NCI-H1092 treated with DMSO at 0.1 percent for 48 hours (cell line): ENCODE measurements around the gene HOXD3.

ENCODE experiments used
- DNase-seq: peaks from one replicate; lab custom pipeline; 2025; lab: John Stamatoyannopoulos, UW

The HOXD3 gene

DNA sequence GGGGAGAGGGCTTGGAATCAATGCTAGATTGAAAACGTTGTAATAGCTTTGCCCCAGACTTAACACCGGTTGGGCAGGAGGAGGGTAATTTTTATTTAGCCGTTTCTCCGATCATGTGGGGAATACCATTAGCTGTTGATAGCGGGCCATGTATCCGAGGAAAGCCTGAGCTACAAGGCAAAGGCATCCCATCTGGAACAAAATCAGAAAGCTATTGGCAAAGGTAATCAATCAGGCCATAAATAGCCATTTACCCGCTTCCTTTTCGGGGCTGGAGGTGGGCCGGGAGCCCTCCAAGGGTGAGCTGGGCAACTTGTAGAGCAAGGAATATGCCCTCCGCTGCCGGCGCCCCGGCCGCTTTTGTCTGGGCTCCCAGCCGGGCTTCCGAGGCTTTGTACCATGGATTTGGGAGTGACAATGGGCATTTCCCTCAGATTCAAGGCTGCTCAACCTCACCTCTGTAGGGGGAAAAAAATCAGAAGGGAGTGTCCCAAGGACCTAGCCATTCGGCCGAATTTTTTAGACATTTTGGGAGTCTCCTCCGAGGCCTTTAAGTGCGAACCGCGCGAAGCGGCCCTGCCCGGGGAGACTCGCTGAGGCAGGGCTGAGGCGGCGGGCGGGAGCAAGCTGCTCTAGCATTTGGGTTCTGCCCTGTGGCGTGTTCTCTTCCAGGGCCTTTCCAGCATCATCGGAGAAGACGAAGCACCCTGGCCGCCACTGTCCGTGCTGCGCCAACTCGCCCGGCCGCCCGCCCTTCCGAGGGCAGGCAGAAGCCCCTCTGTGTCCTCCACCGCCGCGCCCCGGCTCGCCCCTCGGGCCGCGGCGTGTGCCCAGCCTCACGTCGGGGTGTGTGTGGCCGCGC lies 35.7 kb upstream of the HOXD3 start:
- DNase-seq: no peak

DNA sequence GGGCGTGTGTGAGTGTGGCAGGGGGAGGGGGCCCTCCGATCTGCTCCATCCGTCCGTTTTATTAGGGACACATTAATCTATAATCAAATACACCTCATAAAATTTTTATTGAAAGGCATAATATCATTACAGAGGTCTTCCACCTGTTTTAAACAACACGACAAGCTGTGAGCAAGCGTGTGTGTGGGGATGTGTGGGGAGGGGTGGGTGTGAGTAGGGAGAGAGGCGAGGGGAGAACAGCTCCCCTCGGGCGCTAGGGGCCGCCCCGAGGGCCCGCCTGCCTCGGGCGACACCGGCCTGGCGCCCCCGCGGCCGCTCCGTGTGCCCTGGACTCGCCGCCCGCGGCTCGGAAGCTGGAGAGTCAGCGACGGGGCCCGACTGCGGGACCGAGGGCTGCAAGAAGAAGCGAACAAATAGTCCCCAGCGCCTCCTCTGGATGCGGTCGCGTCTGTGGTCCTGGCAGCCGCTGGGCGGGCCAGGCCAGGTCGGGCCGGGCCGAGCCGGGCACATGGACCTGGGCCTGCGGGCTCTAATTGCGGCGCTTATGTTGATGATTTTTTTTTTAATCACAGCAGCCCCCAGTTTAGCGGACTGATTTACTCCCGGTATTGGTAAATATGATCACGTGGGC lies 34.9 kb upstream of the HOXD3 start:
- no peak for DNase-seq

DNA sequence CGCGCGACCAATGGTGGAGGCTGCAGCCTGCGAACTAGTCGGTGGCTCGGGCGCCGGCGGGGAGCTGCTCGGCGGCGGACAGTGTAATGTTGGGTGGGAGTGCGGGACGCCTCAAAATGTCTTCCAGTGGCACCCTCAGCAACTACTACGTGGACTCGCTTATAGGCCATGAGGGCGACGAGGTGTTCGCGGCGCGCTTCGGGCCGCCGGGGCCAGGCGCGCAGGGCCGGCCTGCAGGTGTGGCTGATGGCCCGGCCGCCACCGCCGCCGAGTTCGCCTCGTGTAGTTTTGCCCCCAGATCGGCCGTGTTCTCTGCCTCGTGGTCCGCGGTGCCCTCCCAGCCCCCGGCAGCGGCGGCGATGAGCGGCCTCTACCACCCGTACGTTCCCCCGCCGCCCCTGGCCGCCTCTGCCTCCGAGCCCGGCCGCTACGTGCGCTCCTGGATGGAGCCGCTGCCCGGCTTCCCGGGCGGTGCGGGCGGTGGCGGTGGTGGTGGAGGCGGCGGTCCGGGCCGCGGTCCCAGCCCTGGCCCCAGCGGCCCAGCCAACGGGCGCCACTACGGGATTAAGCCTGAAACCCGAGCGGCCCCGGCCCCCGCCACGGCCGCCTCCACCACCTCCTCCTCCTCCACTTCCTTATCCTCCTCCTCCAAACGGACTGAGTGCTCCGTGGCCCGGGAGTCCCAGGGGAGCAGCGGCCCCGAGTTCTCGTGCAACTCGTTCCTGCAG lies 34.3 kb upstream of the HOXD3 start, which contains the start of gene HOXD9:
Gene HOXD9, plus strand, starts transcription at position 37 of the 728 bp plus-strand sequence. Its CDS starts 50 bp downstream, at position 87.
- DNase-seq: no peak

- no peak for DNase-seq
Observed at GRCh38 chr2:176123411-176124109, 33.5 kb upstream of the HOXD3 start.

GRCh38 chr2:176124110-176124946 lies 32.8 kb upstream of the HOXD3 start:
- DNase-seq: no peak

DNA sequence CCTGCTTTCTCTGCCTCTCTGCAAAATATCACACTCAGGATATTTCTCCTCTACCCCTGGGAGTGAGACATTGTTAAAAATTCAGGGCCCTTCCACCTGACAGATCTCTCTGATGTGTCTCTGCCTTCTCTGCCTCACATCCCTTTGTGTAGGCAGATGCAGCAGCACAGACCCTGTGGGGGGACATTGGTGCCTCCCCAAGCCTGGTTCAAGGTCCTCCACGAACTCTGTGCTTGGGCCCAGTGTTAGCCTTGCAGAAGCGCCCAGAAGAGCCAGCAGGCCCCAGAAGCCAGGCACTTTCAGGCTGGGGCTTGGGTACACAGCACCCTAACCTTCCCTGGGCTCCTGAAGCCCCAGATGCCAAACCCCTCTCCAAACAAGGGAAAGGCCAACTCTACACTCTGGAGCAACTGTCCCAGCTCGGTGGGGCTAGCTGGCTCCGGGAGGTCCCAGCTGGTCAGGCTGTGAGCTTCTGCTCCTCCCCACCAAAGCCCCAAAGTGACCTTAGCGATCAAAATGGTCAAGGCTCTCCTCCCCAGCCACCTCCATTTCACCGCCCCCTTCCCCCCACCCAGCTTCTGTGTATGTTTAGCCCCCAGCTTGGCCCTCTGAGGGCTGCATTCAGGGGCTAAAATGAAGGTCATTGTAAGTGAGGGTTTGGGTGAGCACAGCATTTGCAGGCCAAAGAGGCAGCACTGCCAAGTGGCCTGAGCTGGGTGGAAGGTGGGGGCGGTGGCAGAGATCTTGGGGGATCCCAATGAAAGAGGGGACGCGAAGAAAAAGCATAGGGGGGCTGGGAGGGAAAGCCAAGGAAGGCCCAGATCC lies 31.9 kb upstream of the HOXD3 start:
- no peak for DNase-seq

- DNase-seq: no peak
Observed at GRCh38 chr2:176125772-176126054, 31.4 kb upstream of the HOXD3 start.

DNA sequence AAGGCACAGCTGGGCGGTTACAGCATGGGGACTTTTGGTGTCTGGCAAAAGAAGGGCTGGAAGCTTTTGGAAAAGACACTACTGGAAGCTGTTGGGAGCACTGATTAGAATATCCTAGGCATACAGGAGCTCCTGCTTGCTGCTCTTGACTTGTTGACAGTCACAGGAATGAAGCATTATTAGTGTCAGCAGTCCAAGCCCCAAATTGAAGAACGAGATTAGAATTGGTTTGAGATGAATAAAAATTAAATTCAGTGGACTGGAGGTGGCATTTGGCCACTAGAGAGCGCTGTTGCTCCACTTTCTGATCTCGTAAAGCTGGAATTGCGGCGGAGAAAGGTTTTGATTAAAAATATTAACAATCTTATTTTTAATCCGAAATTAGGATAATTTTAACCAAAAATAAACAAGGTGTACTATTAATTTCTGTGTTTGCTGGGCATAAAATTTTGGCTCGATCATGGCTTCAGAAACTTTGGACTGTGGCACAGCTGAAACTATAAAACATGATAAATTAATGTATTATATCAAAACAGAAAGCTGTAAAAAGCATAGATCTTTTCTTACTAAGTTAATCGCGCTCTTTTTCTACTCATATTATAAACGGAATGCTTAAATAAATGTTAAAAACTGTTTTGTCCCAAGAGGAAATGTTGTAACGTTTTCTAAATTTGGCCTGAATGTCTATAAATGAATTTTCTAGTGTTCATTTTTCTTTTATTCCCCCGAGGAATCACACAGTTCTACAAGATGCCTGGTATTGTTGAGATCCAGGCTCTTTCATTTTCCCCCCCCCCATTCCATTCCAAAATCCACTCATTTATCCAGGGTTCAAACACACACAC lies 30.0 kb upstream of the HOXD3 start:
- DNase-seq: no peak

DNA sequence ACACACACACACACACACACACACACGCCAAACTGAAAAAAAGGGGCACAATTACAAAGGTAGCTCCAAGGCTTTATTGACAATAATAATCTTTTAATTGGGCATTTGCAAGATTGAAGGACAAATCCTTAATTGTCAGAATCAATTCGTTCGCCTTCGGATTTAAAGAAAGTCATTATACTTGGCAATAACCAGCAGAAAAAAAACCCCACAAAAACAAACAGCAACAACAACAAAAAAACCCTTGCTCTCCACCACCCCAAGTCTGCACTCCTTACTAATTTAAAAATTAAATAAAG lies 29.4 kb upstream of the HOXD3 start:
- no peak for DNase-seq

DNA sequence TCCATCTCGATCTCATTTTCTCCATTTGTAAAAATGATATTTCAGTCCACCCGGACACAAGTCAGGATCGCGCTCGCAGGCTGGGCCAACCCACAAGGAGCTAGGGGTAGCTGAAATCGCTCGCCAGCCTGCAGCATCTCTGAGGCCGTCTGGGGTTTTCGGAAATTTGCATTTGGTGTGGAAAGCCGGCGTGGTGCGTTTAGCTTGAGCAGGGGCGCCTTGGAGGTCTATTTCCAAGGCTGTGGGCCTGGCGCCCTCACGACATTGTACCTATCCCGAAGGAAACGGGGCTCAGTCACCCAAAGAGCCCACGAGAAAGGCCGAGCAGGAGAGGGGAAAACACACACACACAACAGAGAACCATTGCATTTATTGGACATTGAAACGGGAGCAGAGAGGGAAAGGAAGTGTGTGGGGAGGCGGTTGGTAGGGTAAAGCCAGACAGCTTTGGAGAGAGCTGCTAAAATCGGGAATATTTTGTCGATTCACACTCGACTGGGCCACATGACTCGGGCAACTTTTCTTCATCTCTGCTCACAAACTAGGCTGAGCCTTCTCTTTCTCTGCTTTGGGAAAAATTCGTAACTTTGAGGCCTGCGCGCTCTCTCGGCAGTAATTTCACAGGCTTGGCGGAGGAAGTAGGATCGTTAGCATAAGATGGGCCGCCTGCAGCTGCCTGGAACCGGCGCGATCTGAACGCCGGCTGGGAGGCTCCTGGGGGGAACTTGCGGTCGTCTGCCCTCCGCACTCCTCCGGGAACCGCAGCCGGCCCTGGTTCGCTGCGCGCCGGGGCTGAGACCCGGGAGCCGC lies 28.7 kb upstream of the HOXD3 start:
- DNase-seq: no peak

GRCh38 chr2:176128982-176129796 lies 27.9 kb upstream of the HOXD3 start, which contains the start of gene HOXD8:
Gene HOXD8, plus strand, starts transcription at chr2:176129705. Its CDS starts 662 bp downstream, at chr2:176130367.
- DNase-seq: no peak

GRCh38 chr2:176129813-176130146 lies 27.3 kb upstream of the HOXD3 start:
- DNase-seq: no peak

GRCh38 chr2:176130147-176130956 lies 26.8 kb upstream of the HOXD3 start:
- DNase-seq: no peak

GRCh38 chr2:176130957-176131847 lies 25.9 kb upstream of the HOXD3 start:
- DNase-seq: no peak

GRCh38 chr2:176131848-176132158 lies 25.3 kb upstream of the HOXD3 start:
- no peak for DNase-seq
